ENCODE measurements around the gene CRYAA. TPM values are rescaled to one million over a fixed set of nuclear protein-coding genes. Genes with fewer than 3 reads are reported as not detected.

Gene CRYAA
- total RNA-seq, 4 donors from 2014 or later: not detected

Other genes with a start within 250 kb of the CRYAA start
- not detected for gene ERVH48-1, start 243.4 kb upstream of the CRYAA start, total RNA-seq
- 1 to 10 TPM; 7.9 to 9.2 (median 8.4) TPM for gene PKNOX1, start 194.4 kb upstream of the CRYAA start, total RNA-seq
- 10 to 100 TPM in 3 of 4 donors, 1 to 10 TPM in 1; 6.0 to 33.7 (median 21.1) TPM for gene CBS, start 93.2 kb upstream of the CRYAA start, total RNA-seq
- 10 to 100 TPM; 27.0 to 83.0 (median 47.6) TPM for gene U2AF1, start 61.4 kb upstream of the CRYAA start, total RNA-seq